BE2C (cell line): ENCODE results near the gene INPPL1.
A peak's percentile ranks its signal among the peaks of the same experiment; 100 is the strongest.

ENCODE experiments used
- DNase-seq: peaks from one replicate; pipeline ENCODE4 v3.0.0-alpha.2; 2020
- H3K27me3 ChIP-seq: fragments of 250-450 bp; sonication (Bioruptor Pico); 2 replicates; pipeline ENCODE4 v1.5.1; 2020; ENCODE audit warnings: mild to moderate bottlenecking
- H3K36me3 ChIP-seq: fragments of 250-450 bp; sonication (Bioruptor Pico); 2 replicates; pipeline ENCODE4 v1.5.1; 2020; ENCODE audit warnings: mild to moderate bottlenecking
- H3K4me1 ChIP-seq: fragments of 250-450 bp; sonication (Bioruptor Pico); 2 replicates; pipeline ENCODE4 v1.5.1; 2020
- H3K4me3 ChIP-seq: 2 replicates; pipeline ENCODE4 v1.5.1; 2011; ENCODE audit warnings: low read depth, low read length
- H3K9me3 ChIP-seq: fragments of 250-450 bp; sonication (Bioruptor Pico); 2 replicates; pipeline ENCODE4 v1.5.1; 2020
- CTCF ChIP-seq: IDR thresholded peaks from 2 replicates; pipeline ENCODE4 v1.5.1; 2012; ENCODE audit warnings: mild to moderate bottlenecking, low read depth, low read length

The INPPL1 gene

DNA sequence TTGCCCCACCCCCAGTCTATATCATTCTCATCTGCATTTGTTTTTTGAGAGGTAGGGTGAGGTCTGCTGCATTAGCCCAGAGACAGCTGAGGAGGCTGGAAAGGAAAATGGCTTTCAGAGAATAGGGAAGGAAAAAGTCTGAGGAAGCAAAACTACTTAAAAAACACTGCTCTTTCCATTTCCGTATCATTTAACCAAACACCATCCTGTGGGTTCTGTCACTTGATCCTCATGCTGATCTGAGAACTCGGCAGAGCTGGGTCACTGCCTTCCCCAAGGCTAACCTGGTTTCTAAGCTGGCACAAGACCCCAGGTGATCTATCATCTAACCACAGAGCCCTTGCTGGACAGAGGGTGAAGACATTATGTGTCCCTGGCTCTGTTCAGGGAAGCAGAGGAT, 6.7 kb upstream of the INPPL1 start:
- H3K4me1 ChIP-seq = peaks cover 5% of the 10 kb centered on the region
- peaks cover 10% of the 10 kb centered on the region for H3K27me3 ChIP-seq
- H3K4me3 ChIP-seq = no peak overlapping the region
- no peak for DNase-seq
- no peaks in the 10 kb centered on the region for H3K36me3 ChIP-seq
- no peaks in the 10 kb centered on the region for H3K9me3 ChIP-seq
- no peak for TF ChIP-seq CTCF

DNA sequence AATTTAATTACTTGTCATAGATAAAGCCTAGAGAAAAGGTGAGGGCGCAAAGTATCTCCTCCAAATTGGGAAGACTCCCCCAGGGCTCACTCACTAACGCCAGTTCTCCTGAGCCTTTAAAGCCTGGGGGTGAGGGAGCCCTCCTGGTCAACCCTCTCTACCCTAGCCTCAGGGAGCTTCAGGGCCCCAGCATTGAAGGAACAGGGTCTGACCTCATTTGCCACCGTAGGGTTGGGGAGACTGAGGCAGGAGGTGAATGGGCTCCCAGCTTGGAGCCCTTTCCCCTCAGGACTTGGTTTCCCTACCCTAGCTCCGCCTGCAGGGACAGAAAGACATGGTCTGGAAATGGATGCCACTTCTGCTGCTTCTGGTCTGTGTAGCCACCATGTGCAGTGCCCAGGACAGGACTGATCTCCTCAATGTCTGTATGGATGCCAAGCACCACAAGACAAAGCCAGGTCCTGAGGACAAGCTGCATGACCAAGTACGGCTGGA, 6.3 kb upstream of the INPPL1 start:
- Histone ChIP-seq H3K4me1 (peaks cover 5% of the 10 kb centered on the region), H3K27me3 (peaks cover 10% of the 10 kb centered on the region), H3K36me3 (no peaks in the 10 kb centered on the region), H3K9me3 (no peaks in the 10 kb centered on the region), H3K4me3 (no peak overlapping the region)
- TF ChIP-seq CTCF = no peak
- no peak for DNase-seq

GRCh38 chr11:72220696-72221363, 3.7 kb upstream of the INPPL1 start:
- peaks cover 5% of the 10 kb centered on the region for H3K4me1 ChIP-seq
- no peaks in the 10 kb centered on the region for H3K36me3 ChIP-seq
- no peak overlapping the region for H3K4me3 ChIP-seq
- no peaks in the 10 kb centered on the region for H3K27me3 ChIP-seq
- TF ChIP-seq CTCF = no peak
- DNase-seq = no peak
- no peaks in the 10 kb centered on the region for H3K9me3 ChIP-seq

DNA sequence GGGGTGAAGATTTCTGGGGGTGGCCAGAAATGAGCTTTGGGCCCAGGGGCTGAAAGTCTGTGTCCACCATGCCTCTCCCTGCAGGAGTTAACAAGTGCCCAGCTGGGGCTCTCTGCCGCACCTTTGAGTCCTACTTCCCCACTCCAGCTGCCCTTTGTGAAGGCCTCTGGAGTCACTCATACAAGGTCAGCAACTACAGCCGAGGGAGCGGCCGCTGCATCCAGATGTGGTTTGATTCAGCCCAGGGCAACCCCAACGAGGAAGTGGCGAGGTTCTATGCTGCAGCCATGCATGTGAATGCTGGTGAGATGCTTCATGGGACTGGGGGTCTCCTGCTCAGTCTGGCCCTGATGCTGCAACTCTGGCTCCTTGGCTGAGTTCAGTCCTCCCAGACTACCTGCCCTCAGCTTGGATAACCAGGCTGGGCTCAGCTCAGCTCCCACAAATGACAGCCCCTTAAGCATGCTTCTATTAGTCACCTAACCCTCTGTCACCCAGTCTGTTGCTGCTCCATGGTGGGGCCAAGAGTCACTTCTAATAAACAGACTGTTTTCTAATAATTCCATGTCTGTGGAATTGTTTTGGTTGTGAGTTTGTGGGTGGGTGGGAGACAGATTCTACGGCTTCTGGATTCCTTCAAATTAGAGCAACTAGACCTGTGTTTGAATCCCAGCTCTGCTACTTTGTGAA, 3.0 kb upstream of the INPPL1 start:
- Histone ChIP-seq H3K27me3 (no peaks in the 10 kb centered on the region), H3K9me3 (no peaks in the 10 kb centered on the region), H3K4me3 (no peak overlapping the region), H3K4me1 (peaks cover 7% of the 10 kb centered on the region), H3K36me3 (no peaks in the 10 kb centered on the region)
- TF ChIP-seq CTCF = no peak
- no peak for DNase-seq

- peaks cover 8% of the 10 kb centered on the region for H3K4me1 ChIP-seq
- H3K27me3 ChIP-seq = no peaks in the 10 kb centered on the region
- TF ChIP-seq CTCF = no peak
- H3K9me3 ChIP-seq = no peaks in the 10 kb centered on the region
- H3K4me3 ChIP-seq = peak overlapping the region; percentile 79
- no peaks in the 10 kb centered on the region; the same call in 1 of the 2 replicates for H3K36me3 ChIP-seq
- DNase-seq = no peak
Measured at GRCh38 chr11:72222106-72222891, 2.3 kb upstream of the INPPL1 start.
